Measurements from ENCODE around the gene MYO15A. TPM values are rescaled to one million over a fixed set of nuclear protein-coding genes. Genes with fewer than 3 reads are reported as not detected.

Gene MYO15A
- total RNA-seq, 1 experiment from 2014 or later, result 0.28 TPM

DNA sequence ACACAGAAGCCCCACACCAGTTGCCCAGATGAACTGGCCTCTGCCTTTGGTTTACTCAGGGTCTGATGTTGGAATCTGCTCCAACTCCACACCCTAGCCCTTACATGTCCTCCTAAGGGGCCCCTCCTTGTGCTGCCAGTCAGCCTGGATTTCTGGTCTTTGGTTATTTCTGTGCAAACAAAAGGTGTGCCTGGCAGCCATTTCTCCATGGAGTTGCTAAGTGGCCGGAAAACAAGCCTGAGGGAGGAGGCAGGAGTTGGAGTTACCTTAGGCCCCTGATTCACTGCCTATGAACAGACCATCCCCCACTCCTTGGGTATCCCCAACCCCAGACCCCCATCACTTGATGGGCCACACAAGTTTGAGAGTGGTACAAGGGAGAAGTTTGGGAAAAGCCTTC lies 70.6 kb downstream of the MYO15A start:
- Histone ChIP-seq H3K4me1 (ENCODE audit: insufficient read depth, low read length, poor library complexity, severe bottlenecking) (peaks cover 7% of the 10 kb centered on the region), H3K9me3 (ENCODE audit: low read depth, low read length, poor library complexity, severe bottlenecking) (no peaks in the 10 kb centered on the region), H3K27ac (ENCODE audit: low read depth, low read length, poor library complexity, severe bottlenecking) (no peak overlapping the region), H3K36me3 (ENCODE audit: insufficient read depth, low read length, poor library complexity, severe bottlenecking) (no peaks in the 10 kb centered on the region), H3K27me3 (replicated peaks; ENCODE audit: insufficient read depth, low read depth, low read length, poor library complexity) (no peaks in the 10 kb centered on the region), H3K4me3 (ENCODE audit: low read depth, low read length, poor library complexity, severe bottlenecking) (no peak overlapping the region)
- TF ChIP-seq, protein P1, sequence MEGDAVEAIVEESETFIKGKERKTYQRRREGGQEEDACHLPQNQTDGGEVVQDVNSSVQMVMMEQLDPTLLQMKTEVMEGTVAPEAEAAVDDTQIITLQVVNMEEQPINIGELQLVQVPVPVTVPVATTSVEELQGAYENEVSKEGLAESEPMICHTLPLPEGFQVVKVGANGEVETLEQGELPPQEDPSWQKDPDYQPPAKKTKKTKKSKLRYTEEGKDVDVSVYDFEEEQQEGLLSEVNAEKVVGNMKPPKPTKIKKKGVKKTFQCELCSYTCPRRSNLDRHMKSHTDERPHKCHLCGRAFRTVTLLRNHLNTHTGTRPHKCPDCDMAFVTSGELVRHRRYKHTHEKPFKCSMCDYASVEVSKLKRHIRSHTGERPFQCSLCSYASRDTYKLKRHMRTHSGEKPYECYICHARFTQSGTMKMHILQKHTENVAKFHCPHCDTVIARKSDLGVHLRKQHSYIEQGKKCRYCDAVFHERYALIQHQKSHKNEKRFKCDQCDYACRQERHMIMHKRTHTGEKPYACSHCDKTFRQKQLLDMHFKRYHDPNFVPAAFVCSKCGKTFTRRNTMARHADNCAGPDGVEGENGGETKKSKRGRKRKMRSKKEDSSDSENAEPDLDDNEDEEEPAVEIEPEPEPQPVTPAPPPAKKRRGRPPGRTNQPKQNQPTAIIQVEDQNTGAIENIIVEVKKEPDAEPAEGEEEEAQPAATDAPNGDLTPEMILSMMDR (conservative IDR thresholded peaks at IDR 0.05; ENCODE audit: low read depth, low read length), result no peak
- no peak for TF ChIP-seq EZH2 (IDR thresholded peaks at IDR 0.05; ENCODE audit: borderline replicate concordance, low read depth, low read length, poor library complexity, severe bottlenecking)
- no TSS peak for BruUV-seq (replicated peaks)
- CTCF ChIA-PET, result no interaction called here
- POLR2A ChIA-PET (ENCODE audit: low non-redundant PET), result no interaction called here
- DNase-seq (ENCODE audit: low spot score), result no peak
- intact Hi-C loops (cut with micrococcal nuclease; ENCODE audit: unreplicated experiment), result no loop called here

DNA sequence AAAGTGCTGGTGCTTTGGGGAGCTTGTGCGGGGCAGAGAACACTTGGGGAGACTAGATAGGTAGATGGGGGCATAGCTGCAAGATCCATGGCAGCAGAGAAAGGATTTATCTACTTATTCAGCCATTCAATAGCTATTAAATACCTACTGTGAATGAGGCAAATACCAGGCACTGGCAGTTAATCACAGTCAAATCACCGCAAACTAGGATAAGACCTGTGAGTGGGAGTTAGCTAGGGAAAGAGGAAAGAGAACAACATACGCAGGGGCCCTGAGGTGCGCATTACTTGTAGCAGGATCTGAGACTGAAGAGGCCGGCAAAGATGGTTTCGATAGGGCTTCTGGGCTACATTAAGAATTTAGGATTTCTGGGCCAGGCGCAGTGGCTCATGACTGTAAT lies 71.2 kb downstream of the MYO15A start:
- H3K27me3 ChIP-seq (replicated peaks; ENCODE audit: insufficient read depth, low read depth, low read length, poor library complexity), result no peaks in the 10 kb centered on the region
- intact Hi-C loops (cut with micrococcal nuclease; ENCODE audit: unreplicated experiment), result loop anchor here (5.0 kb wide), 1 partner anchor 182 kb away; the partner anchor contains the start of gene SHMT1

DNA sequence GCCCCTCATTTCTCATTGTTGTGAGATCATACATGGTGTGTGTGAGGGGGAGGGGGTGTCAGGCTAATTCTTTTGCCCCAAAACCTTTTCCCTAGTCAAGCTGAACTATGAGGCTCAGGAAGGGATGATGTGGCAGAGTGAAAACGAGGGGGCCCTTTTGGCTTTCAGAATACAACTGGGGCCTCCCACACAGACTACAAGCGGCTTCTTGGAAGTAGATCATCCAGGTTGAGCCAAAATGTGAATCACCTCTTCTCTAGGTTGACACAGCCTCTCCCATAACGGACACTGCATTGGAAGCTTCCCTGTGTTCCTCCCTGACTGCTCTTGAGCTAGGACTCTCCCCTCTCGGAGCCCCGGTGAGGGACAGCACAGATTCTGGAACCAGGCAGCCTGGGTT lies 72.8 kb downstream of the MYO15A start:
- peaks cover 16% of the 10 kb centered on the region for H3K4me1 ChIP-seq (ENCODE audit: insufficient read depth, low read length, poor library complexity, severe bottlenecking)
- H3K27me3 ChIP-seq (replicated peaks; ENCODE audit: insufficient read depth, low read depth, low read length, poor library complexity), result no peaks in the 10 kb centered on the region
- no peaks in the 10 kb centered on the region for H3K9me3 ChIP-seq (ENCODE audit: low read depth, low read length, poor library complexity, severe bottlenecking)
- no peak overlapping the region for H3K27ac ChIP-seq (ENCODE audit: low read depth, low read length, poor library complexity, severe bottlenecking)
- intact Hi-C loops (cut with micrococcal nuclease; ENCODE audit: unreplicated experiment), result loop anchor here (5.0 kb wide), 1 partner anchor 181 kb away; the partner anchor contains the start of gene SHMT1
- H3K36me3 ChIP-seq (ENCODE audit: insufficient read depth, low read length, poor library complexity, severe bottlenecking), result no peaks in the 10 kb centered on the region
- ChIA-PET POLR2A (ENCODE audit: low non-redundant PET) (no interaction called here), CTCF (no interaction called here)
- no peak overlapping the region for H3K4me3 ChIP-seq (ENCODE audit: low read depth, low read length, poor library complexity, severe bottlenecking)
- BruUV-seq (replicated peaks), result no TSS peak
- TF ChIP-seq, protein P1 (conservative IDR thresholded peaks at IDR 0.05; ENCODE audit: low read depth, low read length), result no peak
- no peak for TF ChIP-seq EZH2 (IDR thresholded peaks at IDR 0.05; ENCODE audit: borderline replicate concordance, low read depth, low read length, poor library complexity, severe bottlenecking)
- DNase-seq (ENCODE audit: low spot score), result no peak

More for the DNA sequence above, 71.2 kb downstream of the MYO15A start:
- Histone ChIP-seq H3K4me3 (ENCODE audit: low read depth, low read length, poor library complexity, severe bottlenecking) (no peak overlapping the region), H3K9me3 (ENCODE audit: low read depth, low read length, poor library complexity, severe bottlenecking) (no peaks in the 10 kb centered on the region), H3K27ac (ENCODE audit: low read depth, low read length, poor library complexity, severe bottlenecking) (no peak overlapping the region), H3K4me1 (ENCODE audit: insufficient read depth, low read length, poor library complexity, severe bottlenecking) (peaks cover 7% of the 10 kb centered on the region), H3K36me3 (ENCODE audit: insufficient read depth, low read length, poor library complexity, severe bottlenecking) (no peaks in the 10 kb centered on the region)
- TF ChIP-seq EZH2 (IDR thresholded peaks at IDR 0.05; ENCODE audit: borderline replicate concordance, low read depth, low read length, poor library complexity, severe bottlenecking), result no peak
- TF ChIP-seq, protein P1 (conservative IDR thresholded peaks at IDR 0.05; ENCODE audit: low read depth, low read length), result no peak
- DNase-seq (ENCODE audit: low spot score), result no peak
- CTCF ChIA-PET, result no interaction called here
- no TSS peak for BruUV-seq (replicated peaks)
- POLR2A ChIA-PET (ENCODE audit: low non-redundant PET), result no interaction called here
